GM06990 (cell line): ENCODE results near the gene PPEF1.

Experiments
- DNase-seq: peaks from one replicate; pipeline ENCODE4 v3.0.0-alpha.2; 2011; ENCODE audit not compliant: insufficient read length; ENCODE audit errors: extremely low read depth
- H3K27me3 ChIP-seq: replicated peaks from 2 replicates; pipeline ENCODE4 v1.6.0; 2011; ENCODE audit warnings: low read length; ENCODE audit not compliant: control insufficient read depth, insufficient read depth
- H3K36me3 ChIP-seq: 2 replicates; pipeline ENCODE4 v1.5.1; 2011; ENCODE audit warnings: low read length; ENCODE audit not compliant: control insufficient read depth, insufficient read depth
- H3K4me3 ChIP-seq: replicated peaks from 2 replicates; pipeline ENCODE4 v1.5.1; 2011; ENCODE audit warnings: low read depth, mild to moderate bottlenecking, control low read depth, low read length
- TF ChIP-seq, protein P1 (sequence below): IDR thresholded peaks from 2 replicates; pipeline ENCODE4 v1.5.1; 2011; ENCODE audit warnings: low read length, control low read depth, mild to moderate bottlenecking, inconsistent platforms; ENCODE audit not compliant: insufficient read depth, poor library complexity, severe bottlenecking

Gene PPEF1

DNA sequence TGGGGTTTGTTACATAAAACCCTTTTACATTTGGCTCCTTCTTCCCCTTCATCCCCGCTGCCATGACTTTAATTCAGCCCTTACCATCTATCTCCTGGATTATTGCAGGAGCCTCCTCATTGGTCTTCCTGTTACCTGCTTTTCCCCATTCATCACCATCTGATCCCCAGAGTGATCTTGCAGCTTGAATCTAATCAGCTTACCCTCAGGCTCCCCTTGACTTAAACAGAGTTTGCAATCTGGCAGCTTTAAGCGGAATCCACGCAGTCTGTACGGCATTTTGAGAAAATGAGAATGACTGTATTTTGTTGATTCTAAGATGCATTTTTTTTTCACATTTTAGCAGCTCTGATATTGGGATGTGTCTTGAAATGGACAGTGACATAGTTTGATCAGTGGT is 14.9 kb upstream of the PPEF1 start:
- Histone ChIP-seq H3K27me3 (no peaks in the 10 kb centered on the region), H3K4me3 (no peak overlapping the region), H3K36me3 (no peaks in the 10 kb centered on the region)
- TF ChIP-seq, protein P1, sequence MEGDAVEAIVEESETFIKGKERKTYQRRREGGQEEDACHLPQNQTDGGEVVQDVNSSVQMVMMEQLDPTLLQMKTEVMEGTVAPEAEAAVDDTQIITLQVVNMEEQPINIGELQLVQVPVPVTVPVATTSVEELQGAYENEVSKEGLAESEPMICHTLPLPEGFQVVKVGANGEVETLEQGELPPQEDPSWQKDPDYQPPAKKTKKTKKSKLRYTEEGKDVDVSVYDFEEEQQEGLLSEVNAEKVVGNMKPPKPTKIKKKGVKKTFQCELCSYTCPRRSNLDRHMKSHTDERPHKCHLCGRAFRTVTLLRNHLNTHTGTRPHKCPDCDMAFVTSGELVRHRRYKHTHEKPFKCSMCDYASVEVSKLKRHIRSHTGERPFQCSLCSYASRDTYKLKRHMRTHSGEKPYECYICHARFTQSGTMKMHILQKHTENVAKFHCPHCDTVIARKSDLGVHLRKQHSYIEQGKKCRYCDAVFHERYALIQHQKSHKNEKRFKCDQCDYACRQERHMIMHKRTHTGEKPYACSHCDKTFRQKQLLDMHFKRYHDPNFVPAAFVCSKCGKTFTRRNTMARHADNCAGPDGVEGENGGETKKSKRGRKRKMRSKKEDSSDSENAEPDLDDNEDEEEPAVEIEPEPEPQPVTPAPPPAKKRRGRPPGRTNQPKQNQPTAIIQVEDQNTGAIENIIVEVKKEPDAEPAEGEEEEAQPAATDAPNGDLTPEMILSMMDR = no peak
- DNase-seq = no peak

DNA sequence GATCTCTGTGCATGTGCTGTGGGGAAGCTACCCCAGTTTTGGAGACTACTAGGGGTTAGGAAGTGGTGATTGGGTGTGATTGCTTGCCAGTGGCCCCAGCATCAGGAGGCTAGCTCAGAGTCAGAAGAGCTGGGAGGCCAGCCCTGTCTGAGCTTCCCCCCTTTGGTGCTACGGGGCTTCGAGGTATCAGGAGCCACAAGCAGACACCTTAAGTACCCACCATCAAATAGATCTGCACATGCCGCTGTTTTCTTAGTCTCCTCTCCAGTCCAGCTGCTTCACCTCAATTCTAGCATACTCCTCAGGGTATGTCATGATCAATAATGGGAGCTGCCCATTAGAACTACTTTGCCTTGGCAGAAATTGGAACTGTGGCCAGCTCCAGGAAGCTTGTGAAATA is 10.8 kb upstream of the PPEF1 start:
- H3K4me3 ChIP-seq = no peak overlapping the region
- H3K36me3 ChIP-seq = no peaks in the 10 kb centered on the region
- H3K27me3 ChIP-seq = no peaks in the 10 kb centered on the region
- TF ChIP-seq, protein P1 = no peak
- no peak for DNase-seq

DNA sequence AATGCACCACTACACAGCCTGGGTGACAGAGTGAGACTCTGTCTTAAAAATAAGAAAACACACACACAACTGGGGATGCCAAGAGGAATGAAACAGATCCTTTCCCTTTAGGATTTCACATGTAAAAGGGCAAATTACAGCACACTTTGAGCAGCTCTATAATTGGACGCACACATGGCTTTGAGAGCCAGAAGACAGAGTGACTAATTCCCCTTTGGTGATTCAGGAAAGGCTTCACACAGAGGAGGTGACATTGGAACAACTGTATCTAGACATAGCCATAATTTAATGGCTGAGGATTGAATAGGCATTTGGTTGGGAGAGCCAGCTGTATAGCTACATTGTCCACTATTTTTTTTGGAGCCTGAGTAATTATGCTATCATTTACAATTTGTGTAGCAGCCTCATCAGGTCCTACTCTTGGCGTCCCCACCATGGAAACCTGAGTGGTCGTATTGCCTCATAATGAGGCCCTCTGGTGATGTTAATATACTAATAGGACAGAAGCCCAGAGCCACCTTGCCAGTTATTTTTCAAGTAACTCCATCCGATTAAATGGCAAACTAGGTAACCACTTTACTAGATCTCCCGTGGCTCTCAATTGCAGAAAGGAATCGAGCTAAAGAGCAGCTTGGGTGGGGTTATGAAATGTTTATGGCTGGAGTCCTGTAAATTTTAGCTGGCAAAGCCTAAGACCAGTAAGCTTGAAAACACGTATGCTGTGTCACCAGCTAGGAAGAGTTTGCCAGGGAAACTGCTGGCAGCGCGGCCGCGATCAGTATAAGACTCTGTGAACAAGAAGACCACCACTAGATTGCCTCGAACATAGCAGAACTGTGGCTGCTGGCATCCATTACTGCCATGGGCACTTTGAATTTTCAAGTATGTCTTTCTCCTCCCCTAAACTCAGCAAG is 8.5 kb upstream of the PPEF1 start:
- DNase-seq = no peak

DNA sequence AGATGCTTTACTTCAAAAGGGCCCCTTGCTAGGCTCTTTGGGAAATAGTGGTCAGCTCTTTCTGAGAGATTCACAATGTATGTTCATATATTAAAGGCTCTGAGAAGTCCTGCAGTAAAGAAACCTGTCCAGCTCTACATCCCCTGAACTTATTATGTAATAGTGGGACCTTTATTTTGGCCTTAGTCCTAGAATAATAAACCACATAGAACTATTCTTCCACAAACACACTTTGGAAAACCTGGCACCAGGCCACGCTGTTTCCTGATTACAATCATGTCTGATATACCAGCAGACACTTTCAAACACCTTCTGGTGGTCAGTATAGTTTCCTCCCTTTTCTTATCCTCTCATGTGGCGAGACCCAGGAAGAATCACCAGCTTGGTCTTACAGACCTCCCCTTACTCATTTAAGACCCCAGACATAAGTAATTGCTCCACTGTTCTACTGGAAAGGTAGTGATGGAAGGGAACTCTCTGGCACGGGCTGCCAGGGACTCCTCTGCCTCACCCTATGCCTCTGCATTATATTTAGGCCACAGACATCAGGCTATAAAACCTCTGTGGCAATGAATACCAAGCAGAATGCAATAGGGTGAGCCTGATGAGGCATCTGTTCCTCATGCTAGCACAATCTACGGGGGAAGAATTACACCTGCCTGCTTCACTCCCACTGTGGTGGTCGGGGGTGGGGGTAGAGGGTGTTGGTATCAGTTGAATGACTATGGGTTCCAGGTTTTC is 5.7 kb upstream of the PPEF1 start:
- H3K36me3 ChIP-seq = no peaks in the 10 kb centered on the region
- no peak for DNase-seq

More for the DNA sequence above, 8.5 kb upstream of the PPEF1 start:
- no peak overlapping the region for H3K4me3 ChIP-seq
- no peaks in the 10 kb centered on the region for H3K27me3 ChIP-seq
- TF ChIP-seq, protein P1 = no peak
- no peaks in the 10 kb centered on the region for H3K36me3 ChIP-seq

DNA sequence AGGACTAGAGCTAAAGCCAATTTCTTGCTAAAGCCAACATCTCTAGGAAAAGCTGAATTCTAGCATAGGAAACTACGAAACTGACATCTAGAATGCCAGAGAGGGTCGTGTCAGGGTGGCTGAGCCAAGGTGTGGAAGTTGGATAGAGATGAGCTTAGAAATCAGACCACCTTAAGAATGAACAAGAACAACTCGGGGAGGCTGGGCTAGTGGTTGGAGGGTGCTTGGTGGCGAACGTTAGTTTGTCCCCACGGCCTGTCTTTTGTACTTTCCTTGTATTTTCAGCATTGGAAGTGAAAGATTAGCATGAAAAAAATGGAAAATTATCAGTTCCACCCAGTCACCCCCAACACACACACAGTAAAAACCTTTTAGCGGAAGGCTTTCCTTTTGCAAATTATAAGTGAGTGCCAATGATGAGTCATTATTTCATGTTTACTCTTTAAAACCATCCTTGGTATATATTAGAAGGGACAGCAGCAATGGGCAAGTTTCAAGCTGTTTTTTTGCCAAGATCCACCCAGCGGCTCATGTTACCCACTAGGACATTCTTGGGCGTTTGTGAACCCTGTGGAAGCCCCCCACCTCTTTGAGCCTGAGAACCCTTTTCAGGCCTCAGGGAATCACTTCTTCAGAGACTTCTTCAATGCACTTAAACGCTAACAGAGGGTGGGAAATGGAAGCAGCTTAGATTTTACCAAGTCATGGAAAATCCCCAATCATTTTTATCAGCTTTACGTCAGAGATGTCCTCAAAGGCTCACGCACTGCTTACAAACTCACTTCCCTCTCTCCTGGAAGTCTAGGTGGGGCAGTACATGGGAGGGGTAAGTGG is 4.9 kb upstream of the PPEF1 start:
- DNase-seq = no peak
- H3K36me3 ChIP-seq = no peaks in the 10 kb centered on the region
- TF ChIP-seq, protein P1 = no peak
- no peak overlapping the region for H3K4me3 ChIP-seq
- no peaks in the 10 kb centered on the region for H3K27me3 ChIP-seq

More for the DNA sequence above, 5.7 kb upstream of the PPEF1 start:
- TF ChIP-seq, protein P1 = no peak
- no peak overlapping the region for H3K4me3 ChIP-seq
- no peaks in the 10 kb centered on the region for H3K27me3 ChIP-seq
